ENCODE measurements around the gene GLI2.

Gene GLI2

DNA sequence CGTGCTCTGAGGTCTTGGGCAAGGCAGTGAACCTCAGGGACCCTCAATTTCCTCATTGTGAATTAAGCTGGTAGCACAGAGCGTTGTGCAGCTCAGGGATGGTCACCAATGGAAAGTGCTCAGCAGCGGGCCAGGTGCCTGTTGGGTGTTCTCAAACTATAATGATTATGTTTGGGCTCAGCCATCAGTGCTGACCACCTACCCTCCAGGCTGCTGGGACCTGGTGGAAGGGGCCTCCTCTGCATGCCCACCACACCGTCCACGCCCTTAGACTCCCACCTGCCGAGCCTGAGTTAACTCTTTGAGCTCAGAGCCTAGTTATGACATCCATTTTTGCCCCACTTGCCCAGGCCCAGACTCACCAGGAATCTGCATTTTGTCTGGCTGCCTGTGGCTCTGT, 35.0 kb downstream of the GLI2 start:
- DNase-seq (ENCODE audit: low read depth) = no peak

DNA sequence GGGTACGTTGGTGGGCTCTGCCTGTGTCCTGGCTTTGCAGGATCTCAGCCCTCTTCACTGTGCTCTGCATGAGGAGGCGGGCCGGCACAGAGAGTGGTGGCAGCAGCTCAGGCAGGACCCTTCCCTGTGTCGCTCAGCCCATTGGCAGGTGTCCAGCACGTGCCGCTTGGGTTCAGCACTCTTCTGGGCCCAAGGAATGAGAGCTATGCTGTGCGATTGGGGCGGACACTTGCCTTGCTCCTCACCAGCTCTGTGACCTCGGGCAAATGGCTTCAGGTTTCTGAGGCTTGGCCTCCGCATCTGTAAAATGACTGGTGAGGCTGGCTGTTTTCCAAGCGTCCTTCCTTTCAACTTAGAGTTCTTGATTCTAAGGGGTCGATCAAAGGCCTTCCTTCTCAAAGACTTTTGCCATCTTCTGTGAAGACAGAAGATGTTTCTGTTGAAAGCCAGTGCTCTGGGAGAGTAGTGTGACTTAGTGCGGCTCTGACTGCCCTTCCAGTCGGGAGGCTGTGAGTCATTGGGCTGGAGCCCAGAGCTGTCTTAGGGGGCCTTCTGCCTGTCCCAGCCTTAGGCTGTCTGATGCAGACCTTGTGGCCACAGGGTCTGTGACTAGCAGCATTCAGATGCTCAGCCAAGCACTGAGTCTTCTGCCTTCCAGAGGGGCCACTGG, 35.6 kb downstream of the GLI2 start:
- DNase-seq (ENCODE audit: low read depth) = peak; percentile 72

DNA sequence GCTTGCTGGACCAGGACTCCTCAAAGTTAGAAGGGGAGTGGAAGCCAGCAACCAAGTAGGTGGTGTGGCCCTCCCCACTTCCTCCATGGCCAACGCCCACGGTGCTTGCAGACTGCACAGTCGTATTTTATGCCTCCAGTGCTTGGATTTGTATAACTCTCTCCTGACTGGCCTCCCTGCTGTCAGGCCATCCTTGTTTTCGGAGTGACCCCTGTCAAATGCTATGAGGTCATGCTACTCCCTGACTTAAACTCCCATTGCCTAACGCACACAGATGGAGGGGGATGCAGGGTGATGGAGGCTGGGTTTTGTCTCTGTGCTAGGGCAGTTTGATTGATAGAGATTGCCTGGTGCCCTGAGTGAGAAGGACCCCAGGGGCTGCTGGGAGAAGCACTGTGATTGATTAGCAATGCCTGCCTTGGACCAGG, 36.1 kb downstream of the GLI2 start:
- DNase-seq (ENCODE audit: low read depth) = no peak

DNA sequence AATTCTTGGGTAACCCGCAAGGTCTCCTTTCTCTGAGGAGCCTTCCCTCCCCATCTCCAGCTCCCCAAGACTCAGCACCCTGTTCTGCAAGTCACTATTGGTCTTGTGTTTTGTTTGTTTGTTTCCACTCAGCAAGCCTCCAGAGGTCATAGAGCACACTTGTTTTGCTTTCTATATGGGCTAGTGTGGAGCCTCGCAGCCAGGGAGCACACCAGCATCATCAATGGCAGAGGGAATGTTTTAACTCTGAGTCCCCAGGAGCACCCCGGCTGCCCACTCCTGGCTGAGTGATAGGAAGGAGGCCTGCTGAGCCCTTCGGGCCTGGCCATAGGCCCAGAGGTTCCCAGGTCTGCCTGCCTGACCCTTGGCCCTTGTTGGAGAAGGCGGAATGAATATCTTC, 36.6 kb downstream of the GLI2 start:
- no peak for DNase-seq (ENCODE audit: low read depth)

DNA sequence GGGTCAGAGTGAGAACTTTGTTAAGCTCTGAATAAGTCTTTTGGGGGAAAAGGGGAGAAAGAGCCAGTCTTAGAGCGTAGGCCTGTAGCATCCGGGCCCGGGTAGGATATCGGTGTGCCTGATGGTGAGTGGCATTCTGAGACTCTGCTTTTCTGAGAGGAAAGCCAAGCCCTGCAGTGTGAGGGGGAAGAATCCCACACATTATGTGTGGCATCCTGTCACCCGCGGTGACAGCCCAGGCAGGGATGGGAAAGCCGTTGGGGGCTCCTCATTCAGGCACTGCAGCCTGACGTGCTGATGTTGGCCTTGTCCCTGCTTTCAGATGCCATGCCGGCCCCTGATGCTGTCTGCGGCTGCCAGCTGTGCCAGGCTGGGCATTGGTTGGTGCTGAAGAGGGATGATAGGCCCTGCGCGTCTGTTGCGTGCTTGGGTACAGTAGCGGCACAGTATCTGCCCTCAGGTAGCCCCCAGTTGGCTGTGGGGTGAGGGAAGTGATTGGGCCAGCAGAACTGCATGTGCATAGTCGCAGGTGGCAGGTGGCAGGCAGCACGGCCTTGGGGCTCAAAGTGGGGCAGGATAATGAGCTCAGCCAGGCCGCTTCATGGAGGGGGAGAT, 37.6 kb downstream of the GLI2 start:
- no peak for DNase-seq (ENCODE audit: low read depth)

GRCh38 chr2:120774557-120775160, 39.0 kb downstream of the GLI2 start:
- no peak for DNase-seq (ENCODE audit: low read depth)

- DNase-seq (ENCODE audit: low read depth) = no peak
These were observed 39.5 kb downstream of the GLI2 start for GRCh38 chr2:120775194-120775593.

DNA sequence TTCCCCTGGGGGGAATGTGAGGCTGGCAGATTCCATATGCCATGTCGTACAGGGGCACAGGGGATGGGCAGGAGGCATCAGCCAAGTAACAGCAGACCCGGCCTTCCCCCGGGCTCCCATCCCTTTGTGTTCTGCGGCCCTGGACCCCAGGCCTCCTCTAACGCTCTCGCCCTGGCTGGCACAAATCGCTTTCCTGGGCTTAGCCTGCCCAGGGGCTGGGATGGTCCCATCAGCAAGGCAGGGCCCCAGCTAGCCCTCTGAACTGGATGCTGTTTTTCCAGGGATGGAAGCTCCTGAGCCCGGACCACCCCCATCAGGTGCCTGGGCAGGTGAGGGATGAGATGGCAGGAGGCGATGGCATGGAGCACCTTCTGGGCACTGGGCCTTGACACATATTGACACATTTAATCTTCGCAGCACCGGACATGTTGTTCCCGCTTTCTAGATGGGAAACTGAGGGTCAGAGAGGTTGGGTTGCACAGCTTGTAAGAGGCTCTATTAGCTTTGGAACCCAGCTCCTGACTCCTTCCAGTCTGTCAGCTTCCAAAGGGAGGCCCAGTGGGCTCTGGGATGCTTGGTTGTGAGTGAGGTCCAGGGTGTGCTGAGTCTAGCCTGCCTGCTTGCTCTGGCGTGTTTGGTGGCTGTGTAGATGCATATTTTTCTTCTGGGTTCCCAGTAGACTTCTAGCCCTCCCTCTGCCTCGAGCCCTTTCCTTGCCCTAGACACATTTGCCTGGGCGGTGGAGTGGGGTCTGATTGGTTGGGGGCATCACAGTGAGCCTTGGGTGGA, 40.3 kb downstream of the GLI2 start:
- no peak for DNase-seq (ENCODE audit: low read depth)

DNA sequence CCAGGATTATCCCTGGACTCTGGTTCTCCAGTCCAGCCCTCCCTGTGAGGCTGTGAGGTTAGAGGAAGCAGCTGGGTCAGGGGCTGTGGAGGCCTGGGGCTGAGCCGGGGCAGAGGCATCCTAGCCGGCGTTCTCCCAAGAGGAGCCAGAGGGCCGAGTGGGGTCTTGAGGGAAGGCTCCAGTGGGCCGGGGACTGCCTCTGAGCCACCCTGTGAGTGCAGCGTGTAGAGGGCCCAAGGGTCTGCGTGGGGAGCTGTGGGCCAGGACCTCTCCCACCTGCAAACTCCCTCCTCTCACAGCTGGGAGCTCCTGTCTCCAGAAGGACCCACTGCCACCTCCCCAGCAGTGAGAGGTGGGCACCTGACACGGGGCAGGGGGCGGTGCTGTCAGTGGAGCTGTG, 41.0 kb downstream of the GLI2 start:
- no peak for DNase-seq (ENCODE audit: low read depth)

GRCh38 chr2:120777170-120777751, 41.6 kb downstream of the GLI2 start:
- no peak for DNase-seq (ENCODE audit: low read depth)

DNA sequence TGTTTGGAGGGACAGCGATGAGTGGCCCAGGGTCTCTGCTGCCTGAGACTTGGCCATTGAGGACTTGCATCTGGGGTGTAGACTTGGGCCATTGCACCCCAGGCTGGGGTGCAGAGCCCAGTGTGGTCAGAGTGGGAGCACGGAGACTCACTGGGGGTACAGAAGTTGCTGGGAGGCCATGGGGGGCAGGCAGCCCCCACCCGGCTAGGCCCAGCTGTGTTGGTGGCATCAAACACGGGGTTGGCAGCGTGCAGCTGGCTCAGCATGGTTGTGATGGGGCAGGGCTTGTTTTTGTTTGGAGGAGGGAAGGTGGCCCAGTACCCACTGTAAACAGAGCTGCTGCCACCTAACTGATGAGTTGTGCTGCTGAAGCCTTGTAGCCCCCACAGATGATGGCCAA, 42.1 kb downstream of the GLI2 start:
- DNase-seq (ENCODE audit: low read depth) = no peak

- DNase-seq (ENCODE audit: low read depth) = no peak
These were observed 42.6 kb downstream of the GLI2 start for GRCh38 chr2:120778244-120778643.

- DNase-seq (ENCODE audit: low read depth) = peak; percentile 65
These were observed 44.2 kb downstream of the GLI2 start for GRCh38 chr2:120779781-120780283.

GRCh38 chr2:120780402-120780801, 44.7 kb downstream of the GLI2 start:
- DNase-seq (ENCODE audit: low read depth) = no peak

DNA sequence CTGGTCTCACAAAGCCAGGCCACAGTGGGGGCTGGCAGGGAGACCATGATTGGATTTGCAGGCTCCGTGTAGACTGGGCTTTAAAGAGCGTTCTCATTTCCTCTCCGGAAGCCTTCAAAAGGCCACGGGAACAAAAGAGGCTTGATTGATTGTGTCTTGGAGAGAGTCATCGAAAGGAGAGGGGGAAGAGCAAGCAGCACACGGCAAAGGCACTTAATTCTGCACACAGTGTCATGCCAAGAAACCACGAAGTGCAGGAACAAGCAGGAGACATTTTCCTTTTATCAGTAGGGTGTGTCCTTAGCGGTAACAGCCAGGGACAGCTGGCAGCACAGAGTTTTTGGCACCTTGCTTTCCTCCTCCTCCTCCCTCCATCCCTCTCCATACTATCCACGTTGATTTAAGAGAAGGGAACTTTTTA, 47.7 kb downstream of the GLI2 start:
- DNase-seq (ENCODE audit: low read depth) = no peak

GRCh38 chr2:120783969-120784372, 48.3 kb downstream of the GLI2 start:
- no peak for DNase-seq (ENCODE audit: low read depth)
